ENCODE data around the gene SH2D4B.

Gene SH2D4B

DNA sequence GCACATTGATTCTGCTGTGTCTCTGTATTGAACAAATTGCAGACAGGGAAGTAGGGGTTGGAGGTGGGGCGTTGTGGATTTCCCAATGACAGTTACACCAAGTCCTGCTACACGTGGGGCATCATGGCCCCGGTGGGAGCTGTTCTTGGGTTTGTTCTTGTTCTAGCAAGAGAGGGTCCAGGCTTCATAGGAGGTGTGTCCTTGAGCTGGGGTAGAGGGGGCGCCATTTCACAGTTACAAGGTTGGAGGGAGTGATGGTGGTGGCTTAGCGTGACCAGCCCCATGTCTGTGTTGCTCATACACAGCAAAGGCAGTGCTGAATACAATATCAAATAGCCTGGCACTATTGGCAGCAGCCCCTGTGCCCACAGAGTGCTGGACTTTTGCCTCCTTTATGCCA lies 15.7 kb downstream of the SH2D4B start:
- no peak overlapping the region for H3K4me3 ChIP-seq (ENCODE audit: severe bottlenecking)
- H3K9me3 ChIP-seq (ENCODE audit: severe bottlenecking): no peaks in the 10 kb centered on the region
- no peak overlapping the region for H3K27ac ChIP-seq (ENCODE audit: poor library complexity, severe bottlenecking)
- H3K27me3 ChIP-seq (ENCODE audit: insufficient read depth, poor library complexity, severe bottlenecking): no peaks in the 10 kb centered on the region
- no peaks in the 10 kb centered on the region for H3K36me3 ChIP-seq (ENCODE audit: low read depth)
- ATAC-seq (ENCODE audit: low read depth): no peak
- DNase-seq (ENCODE audit: low spot score): no peak
- TF ChIP-seq CTCF (IDR thresholded peaks at IDR 0.05; ENCODE audit: poor library complexity, severe bottlenecking): no peak
- no peaks in the 10 kb centered on the region for H3K4me1 ChIP-seq (ENCODE audit: insufficient read depth, poor library complexity, severe bottlenecking)

GRCh38 chr10:80554050-80554449 lies 16.3 kb downstream of the SH2D4B start:
- TF ChIP-seq CTCF (IDR thresholded peaks at IDR 0.05; ENCODE audit: poor library complexity, severe bottlenecking): no peak
- no peaks in the 10 kb centered on the region for H3K36me3 ChIP-seq (ENCODE audit: low read depth)
- no peak overlapping the region for H3K27ac ChIP-seq (ENCODE audit: poor library complexity, severe bottlenecking)
- ATAC-seq (ENCODE audit: low read depth) (no peak), DNase-seq (ENCODE audit: low spot score) (no peak)
- H3K4me3 ChIP-seq (ENCODE audit: severe bottlenecking): no peak overlapping the region
- no peaks in the 10 kb centered on the region for H3K9me3 ChIP-seq (ENCODE audit: severe bottlenecking)
- H3K4me1 ChIP-seq (ENCODE audit: insufficient read depth, poor library complexity, severe bottlenecking): no peaks in the 10 kb centered on the region
- H3K27me3 ChIP-seq (ENCODE audit: insufficient read depth, poor library complexity, severe bottlenecking): no peaks in the 10 kb centered on the region

GRCh38 chr10:80555415-80555814 lies 17.7 kb downstream of the SH2D4B start:
- Histone ChIP-seq H3K36me3 (ENCODE audit: low read depth) (no peaks in the 10 kb centered on the region), H3K27me3 (ENCODE audit: insufficient read depth, poor library complexity, severe bottlenecking) (no peaks in the 10 kb centered on the region), H3K4me3 (ENCODE audit: severe bottlenecking) (no peak overlapping the region), H3K27ac (ENCODE audit: poor library complexity, severe bottlenecking) (no peak overlapping the region), H3K4me1 (ENCODE audit: insufficient read depth, poor library complexity, severe bottlenecking) (no peaks in the 10 kb centered on the region), H3K9me3 (ENCODE audit: severe bottlenecking) (no peaks in the 10 kb centered on the region)
- no peak for TF ChIP-seq CTCF (IDR thresholded peaks at IDR 0.05; ENCODE audit: poor library complexity, severe bottlenecking)
- ATAC-seq (ENCODE audit: low read depth) (0 out of 3 replicates have a peak, but pooled peaks have one; percentile 21), DNase-seq (ENCODE audit: low spot score) (no peak)

DNA sequence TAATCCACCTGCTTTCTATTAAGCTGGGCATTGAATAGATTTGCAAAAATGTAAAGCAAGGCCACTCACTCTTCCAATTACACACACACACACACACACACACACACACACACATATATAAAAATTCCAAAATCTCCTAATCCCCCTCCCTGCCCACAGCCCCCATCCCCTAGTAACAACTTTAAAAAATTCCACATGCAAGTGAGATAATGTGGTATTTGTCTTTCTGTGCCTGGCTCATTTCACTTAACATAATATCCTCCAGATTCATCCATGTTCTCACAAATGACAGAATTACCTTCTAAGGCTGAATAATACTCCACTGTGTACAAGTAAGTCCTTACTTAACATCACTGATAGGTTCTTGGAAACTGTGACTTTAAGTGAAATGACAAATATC lies 24.2 kb downstream of the SH2D4B start:
- H3K4me3 ChIP-seq (ENCODE audit: severe bottlenecking): no peak overlapping the region
- TF ChIP-seq CTCF (IDR thresholded peaks at IDR 0.05; ENCODE audit: poor library complexity, severe bottlenecking): no peak
- DNase-seq (ENCODE audit: low spot score) (no peak), ATAC-seq (ENCODE audit: low read depth) (no peak)
- no peaks in the 10 kb centered on the region for H3K4me1 ChIP-seq (ENCODE audit: insufficient read depth, poor library complexity, severe bottlenecking)
- H3K36me3 ChIP-seq (ENCODE audit: low read depth): no peaks in the 10 kb centered on the region
- H3K27ac ChIP-seq (ENCODE audit: poor library complexity, severe bottlenecking): no peak overlapping the region
- no peaks in the 10 kb centered on the region for H3K27me3 ChIP-seq (ENCODE audit: insufficient read depth, poor library complexity, severe bottlenecking)
- no peaks in the 10 kb centered on the region for H3K9me3 ChIP-seq (ENCODE audit: severe bottlenecking)

GRCh38 chr10:80567292-80567691 lies 29.6 kb downstream of the SH2D4B start:
- Histone ChIP-seq H3K4me1 (ENCODE audit: insufficient read depth, poor library complexity, severe bottlenecking) (no peaks in the 10 kb centered on the region), H3K27ac (ENCODE audit: poor library complexity, severe bottlenecking) (no peak overlapping the region), H3K9me3 (ENCODE audit: severe bottlenecking) (no peaks in the 10 kb centered on the region), H3K4me3 (ENCODE audit: severe bottlenecking) (no peak overlapping the region), H3K27me3 (ENCODE audit: insufficient read depth, poor library complexity, severe bottlenecking) (no peaks in the 10 kb centered on the region), H3K36me3 (ENCODE audit: low read depth) (no peaks in the 10 kb centered on the region)
- DNase-seq (ENCODE audit: low spot score): no peak
- no peak for ATAC-seq (ENCODE audit: low read depth)
- TF ChIP-seq CTCF (IDR thresholded peaks at IDR 0.05; ENCODE audit: poor library complexity, severe bottlenecking): no peak

Measured in RWPE2 (cell line).